Measurements from ENCODE around the gene CRYGD.

DNA sequence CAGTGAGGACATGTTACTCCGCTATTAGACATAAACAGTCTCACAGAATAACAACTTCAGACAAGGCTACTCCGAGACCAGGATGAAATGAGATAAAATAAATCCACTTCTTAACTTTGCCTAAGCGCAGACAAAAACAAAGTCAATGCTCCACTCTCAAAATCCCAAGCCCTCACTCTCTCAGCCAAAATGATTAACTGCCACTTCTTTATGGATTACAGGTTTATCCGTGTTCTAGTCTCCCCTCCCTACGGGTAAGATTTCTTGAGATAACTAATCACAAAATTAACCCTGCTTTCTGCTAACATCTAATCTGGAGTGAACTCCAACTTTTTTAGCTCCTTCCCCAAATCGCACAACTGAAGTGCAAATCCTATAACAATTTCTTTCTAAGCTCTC is 6.4 kb upstream of the CRYGD start:
- TF ChIP-seq, protein P1, sequence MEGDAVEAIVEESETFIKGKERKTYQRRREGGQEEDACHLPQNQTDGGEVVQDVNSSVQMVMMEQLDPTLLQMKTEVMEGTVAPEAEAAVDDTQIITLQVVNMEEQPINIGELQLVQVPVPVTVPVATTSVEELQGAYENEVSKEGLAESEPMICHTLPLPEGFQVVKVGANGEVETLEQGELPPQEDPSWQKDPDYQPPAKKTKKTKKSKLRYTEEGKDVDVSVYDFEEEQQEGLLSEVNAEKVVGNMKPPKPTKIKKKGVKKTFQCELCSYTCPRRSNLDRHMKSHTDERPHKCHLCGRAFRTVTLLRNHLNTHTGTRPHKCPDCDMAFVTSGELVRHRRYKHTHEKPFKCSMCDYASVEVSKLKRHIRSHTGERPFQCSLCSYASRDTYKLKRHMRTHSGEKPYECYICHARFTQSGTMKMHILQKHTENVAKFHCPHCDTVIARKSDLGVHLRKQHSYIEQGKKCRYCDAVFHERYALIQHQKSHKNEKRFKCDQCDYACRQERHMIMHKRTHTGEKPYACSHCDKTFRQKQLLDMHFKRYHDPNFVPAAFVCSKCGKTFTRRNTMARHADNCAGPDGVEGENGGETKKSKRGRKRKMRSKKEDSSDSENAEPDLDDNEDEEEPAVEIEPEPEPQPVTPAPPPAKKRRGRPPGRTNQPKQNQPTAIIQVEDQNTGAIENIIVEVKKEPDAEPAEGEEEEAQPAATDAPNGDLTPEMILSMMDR (IDR thresholded peaks at IDR 0.05; ENCODE audit: poor library complexity) = no peak
- no peak for TF ChIP-seq EZH2 (IDR thresholded peaks at IDR 0.05; ENCODE audit: borderline replicate concordance)
- TF ChIP-seq EZH2phosphoT487 (IDR thresholded peaks at IDR 0.05; ENCODE audit: low read depth, severe bottlenecking, unreplicated experiment) = no peak
